ENCODE results near the gene SLC30A2.
A peak's percentile ranks its signal among the peaks of the same experiment; 100 is the strongest.

The SLC30A2 gene

DNA sequence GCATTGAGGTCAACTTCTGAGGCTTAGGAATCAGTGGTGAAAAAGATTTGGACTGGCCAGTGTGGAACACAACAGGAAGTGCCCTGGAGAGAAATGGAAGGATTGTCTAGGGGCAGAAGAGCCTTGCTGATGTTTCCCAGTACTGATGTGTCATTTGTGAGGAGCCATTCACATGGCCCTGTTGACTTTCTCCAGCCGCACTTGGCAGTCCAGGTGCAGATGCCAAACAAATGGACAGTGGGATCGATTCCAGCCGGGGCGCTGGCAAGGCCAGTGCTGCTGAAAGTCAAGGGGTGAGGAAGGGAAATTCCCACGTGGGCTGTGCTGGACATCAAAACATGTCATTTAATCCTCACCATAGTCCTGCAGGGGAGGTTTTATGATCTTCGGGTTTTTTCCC lies 26.4 kb upstream of the SLC30A2 start:
- DNase-seq (ENCODE audit: low read depth), result no peak

DNA sequence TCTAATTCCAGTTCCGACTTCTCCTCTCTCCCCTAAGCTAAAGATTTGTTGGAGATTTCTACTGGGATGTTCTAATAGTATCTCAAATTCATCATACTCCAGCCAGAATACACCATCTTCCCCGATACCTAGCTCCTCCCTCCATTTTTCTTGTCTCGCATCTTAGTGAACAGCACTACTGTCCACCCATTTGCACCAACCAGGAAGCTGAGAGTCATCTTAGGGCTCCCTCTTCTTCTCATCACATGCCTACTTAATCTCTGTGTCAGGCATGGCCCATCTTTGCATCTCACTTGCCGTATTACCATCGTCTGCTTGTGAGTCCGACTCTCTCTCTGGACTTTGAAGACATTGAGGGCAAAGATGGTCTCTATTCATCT lies 25.0 kb upstream of the SLC30A2 start:
- no peak for DNase-seq (ENCODE audit: low read depth)
- no peak overlapping the region for H3K4me3 ChIP-seq (ENCODE audit: low read depth, low read length)

More for the DNA sequence above, 26.4 kb upstream of the SLC30A2 start:
- H3K4me3 ChIP-seq (ENCODE audit: low read depth, low read length), result no peak overlapping the region

DNA sequence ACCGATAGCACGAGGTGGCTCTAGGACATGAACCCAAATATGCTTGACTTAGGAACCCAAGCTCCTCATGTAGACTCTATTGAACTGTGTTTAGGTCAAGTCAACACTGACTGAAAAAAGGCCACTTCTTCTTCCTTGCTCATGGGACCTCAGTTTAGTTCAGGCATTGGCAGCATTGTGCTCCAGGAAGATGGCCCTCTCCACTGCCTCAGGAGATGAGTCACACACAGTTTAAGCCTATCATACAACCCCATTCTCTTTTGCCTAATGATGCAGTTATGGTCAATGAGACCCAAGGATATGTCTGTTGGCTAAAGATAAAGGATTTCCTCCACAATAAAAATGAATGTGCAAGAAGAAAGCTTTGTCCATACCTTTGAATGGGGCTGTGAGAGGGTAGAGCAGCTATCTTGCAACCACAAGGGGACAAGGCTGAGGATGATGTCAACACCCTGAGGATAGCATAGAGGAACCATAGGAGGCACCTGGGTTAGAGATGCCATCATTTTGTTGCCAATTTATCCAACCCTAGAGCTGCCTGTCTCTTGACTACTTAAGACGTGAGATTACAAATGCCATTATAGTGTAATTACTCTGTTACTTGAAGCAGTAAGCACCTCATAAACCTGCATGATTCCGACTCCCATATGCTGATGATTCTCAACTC lies 24.5 kb upstream of the SLC30A2 start:
- no peak for DNase-seq (ENCODE audit: low read depth)
- H3K4me3 ChIP-seq (ENCODE audit: low read depth, low read length), result no peak overlapping the region

DNA sequence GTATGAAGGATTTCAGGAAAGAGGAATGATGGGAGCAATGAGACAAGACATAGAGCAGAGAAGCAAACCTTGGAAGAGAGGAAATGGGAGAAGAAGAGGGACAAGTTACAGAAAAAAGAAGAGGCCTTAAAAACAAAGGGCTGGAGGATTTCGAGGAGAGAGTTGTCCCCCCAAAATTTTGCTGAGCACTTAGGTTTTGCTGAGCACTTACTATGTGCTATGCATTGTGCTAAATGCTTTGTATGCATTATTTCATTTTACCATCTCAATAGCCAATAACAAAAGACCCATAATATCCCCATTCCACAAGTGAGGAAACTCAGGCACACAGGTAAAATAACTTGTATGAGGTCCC lies 24.0 kb upstream of the SLC30A2 start:
- no peak overlapping the region for H3K4me3 ChIP-seq (ENCODE audit: low read depth, low read length)
- DNase-seq (ENCODE audit: low read depth), result no peak

DNA sequence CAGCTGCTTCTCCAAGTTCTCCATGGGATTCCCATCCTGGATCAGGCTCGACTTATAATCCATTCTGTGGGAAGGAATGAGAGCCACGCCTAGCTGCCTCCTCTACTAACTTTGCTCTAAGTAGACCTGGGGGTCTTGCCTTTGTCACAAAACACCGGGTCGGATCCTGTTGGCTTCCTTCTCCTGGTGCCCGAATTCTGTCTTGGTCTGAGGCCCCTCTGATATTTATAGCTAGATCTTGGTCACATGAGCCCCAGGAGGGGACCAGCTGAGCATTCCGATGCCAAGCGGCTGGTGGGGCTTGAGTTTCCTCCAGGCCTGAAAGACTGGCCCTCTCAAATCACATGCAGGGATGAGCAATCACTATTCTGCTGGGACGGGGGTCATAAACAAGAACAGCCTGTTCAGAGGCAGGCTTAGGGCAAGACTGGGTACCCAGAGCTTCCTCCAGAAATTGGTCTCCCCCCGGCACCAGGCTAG lies 21.6 kb upstream of the SLC30A2 start, which contains the start of gene TRIM63:
TSS of gene TRIM63 (minus strand) at position 199 of the 480 bp plus-strand sequence. CDS start at position 63, 136 bp downstream.
- no peak within 1 kb of the TSS for H3K4me3 ChIP-seq (ENCODE audit: low read depth, low read length)
- peak; percentile 1 for DNase-seq (ENCODE audit: low read depth)

DNA sequence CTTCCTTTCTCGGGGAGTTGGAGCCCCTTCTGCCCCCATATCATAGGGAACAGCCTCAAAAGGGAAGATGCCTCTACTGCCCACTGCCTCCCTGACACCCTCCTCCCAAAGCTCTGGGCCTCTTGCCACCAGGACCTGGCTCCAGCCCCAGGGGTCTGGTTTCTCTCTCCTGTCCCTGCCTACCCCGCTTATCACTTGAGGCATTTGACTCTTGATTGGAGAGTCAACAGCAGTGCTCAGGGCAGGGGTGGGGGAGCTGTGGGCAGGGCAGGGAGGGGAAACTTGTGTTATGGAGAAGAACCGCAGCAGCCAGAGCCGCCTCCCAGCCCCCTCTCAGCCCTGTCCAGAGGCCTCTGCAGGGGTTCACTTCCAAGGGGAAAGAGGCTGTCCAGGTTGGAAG lies 20.9 kb upstream of the SLC30A2 start:
- no peak for DNase-seq (ENCODE audit: low read depth)
- H3K4me3 ChIP-seq (ENCODE audit: low read depth, low read length), result no peak overlapping the region

DNA sequence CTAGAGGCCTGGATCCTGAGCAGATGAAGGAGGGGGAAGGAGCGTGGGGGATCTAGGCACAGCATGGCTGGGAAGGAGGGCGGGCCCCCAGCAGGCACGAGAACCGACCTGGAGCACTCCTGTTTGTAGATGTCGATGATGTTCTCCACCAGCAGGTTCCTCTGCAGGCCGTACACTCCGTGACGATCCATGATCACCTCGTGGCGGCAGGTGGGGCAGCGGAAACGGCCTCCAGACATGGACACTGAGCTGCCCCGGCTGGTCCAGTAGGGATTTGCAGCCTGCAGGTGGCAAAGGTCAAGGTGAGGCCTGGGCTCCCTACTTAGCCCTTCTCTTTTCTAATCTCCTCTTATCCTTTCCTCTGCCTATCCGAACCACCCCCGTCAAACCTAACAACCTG lies 20.2 kb upstream of the SLC30A2 start:
- no peak overlapping the region for H3K4me3 ChIP-seq (ENCODE audit: low read depth, low read length)
- DNase-seq (ENCODE audit: low read depth), result no peak

DNA sequence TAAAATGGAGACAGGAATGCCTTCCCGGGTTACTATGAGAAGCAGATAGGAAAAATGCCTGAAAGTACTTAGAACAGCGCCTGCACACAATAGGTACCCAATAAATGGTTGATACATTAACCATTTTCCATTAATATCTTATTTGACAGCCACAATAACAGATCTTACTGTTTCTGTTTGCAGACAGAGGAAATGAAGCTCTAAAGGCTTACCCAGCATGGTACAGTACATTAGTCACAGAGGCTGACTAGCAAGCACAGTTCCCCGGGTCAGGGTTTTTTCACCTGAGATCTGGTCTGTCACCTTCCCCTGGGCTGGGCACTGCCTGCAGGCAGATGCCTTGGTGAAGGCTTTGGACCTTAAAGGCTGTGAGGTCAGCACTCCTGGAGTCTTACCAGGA lies 18.6 kb upstream of the SLC30A2 start:
- H3K4me3 ChIP-seq (ENCODE audit: low read depth, low read length), result no peak overlapping the region

DNA sequence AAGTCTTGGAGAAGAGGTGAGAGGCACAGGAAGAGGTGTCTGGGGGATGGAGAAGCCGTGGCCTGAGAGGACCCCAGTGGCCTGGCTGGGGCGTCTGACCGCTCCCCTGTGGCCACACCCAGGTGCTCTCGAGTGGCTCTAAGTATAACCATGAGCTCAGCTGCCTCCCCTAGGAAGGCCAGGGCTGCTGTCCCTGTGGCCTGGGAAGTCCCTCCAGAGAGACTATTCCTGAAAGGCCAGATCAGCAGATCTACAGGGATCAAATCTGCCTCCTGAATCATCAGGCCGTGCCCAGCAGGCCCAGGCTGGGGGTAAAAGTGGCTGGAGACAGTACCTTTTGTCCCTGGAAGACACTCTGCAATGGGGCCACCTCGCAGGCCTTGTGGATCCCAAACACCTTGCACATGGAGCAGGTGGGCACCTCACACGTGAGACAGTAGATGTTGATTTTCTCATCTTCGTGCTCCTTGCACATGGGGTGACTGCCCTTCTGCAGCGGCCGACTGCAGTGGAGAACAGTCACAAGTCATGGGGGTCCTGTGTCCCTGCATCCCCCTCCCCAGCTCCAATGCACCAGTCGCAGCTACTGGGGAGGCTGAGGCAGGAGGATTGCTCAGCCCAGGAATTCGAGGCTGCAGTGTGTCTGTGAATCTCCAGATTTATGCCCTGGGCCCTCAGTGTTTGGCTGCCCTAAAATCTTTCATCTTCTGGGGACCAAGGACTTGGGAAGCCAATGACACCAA lies 15.1 kb upstream of the SLC30A2 start:
- no peak for DNase-seq (ENCODE audit: low read depth)
- H3K4me3 ChIP-seq (ENCODE audit: low read depth, low read length), result no peak overlapping the region

More for the DNA sequence above, 18.6 kb upstream of the SLC30A2 start:
- no peak for DNase-seq (ENCODE audit: low read depth)

DNA sequence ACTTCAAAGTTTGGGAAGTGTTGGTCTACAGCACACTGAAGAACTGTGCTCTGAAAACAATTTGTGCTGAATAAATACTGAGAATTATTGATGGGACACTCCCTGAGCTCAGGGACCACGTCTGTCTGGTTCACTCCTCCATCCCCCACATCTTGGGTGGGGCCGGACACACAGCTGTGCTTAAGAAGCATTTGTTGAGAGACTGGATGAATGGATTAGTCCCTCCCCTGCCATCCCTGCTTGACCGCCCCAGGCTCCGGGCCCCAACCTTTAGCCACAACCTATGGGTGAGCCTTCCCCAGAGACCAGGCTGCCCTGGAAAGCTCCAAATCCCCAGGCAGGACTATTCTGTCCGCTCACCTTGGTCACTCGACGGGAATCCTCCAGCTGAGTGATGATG lies 14.0 kb upstream of the SLC30A2 start:
- no peak overlapping the region for H3K4me3 ChIP-seq (ENCODE audit: low read depth, low read length)
- no peak for DNase-seq (ENCODE audit: low read depth)

DNA sequence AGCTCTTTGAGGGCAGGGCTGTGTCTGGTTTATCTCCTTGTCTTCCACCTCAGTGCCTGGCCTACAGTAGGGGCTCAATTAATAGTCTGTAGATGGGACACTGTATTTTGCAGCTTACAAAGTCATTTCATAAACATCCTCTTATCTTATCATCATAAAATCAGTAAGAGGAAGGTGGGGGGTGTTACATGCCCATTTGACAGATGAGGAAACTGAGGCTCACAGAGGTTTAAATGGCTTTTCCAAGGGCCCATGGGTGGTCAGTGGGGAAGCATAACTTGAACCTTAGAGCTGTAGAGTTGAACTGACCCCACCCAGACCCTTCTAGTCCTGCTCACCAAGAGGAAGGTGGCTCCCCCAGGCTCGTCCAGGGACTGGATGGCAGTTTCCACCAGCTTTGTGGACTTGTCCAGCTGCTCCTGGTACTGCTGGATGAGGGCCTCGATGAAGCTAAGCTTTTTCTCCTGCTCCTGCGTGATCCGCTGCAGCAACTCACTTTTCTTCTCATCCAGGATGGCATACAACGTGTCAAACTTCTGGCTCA lies 12.2 kb upstream of the SLC30A2 start:
- no peak for DNase-seq (ENCODE audit: low read depth)
- no peak overlapping the region for H3K4me3 ChIP-seq (ENCODE audit: low read depth, low read length)

DNA sequence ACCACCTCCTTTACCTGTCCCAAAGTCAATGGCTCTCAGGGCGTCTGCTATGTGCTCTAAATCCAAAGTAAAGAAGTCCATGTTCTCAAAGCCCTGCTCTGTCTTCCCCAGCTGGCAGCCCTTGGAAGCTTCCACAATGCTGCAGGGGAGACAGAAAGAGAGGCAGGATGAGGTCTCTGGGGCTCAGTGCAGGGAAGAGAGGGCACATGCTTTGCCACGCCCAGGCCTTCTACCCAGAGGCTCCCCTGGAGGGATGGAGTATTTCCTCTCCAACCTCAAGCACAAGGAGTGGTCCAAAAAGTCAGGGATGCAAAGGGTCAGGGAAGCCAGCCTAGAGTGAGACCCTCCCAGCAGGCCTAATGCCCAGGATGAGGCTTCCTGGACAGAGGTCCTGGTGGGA lies 11.3 kb upstream of the SLC30A2 start:
- H3K4me3 ChIP-seq (ENCODE audit: low read depth, low read length), result no peak overlapping the region
- DNase-seq (ENCODE audit: low read depth), result no peak

DNA sequence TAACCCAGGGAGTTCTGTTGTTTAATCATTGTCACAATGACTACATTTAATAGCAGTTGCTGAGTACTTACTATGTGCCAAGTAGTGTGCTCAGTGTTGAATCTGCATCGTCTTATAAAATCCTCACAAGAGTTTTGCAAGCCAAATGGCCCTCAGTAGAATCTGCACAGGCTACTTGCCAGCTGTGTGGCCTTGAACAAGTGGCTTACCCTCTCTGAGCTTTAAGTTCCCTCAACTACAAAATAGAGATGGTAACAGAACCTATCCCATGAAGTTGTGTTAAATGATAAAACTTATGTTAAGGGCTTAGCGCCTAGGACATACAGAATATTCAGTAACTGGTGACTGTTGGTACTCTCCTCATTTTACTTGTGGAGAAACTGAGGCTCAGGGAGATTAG lies 9.1 kb upstream of the SLC30A2 start:
- DNase-seq (ENCODE audit: low read depth), result no peak

DNA sequence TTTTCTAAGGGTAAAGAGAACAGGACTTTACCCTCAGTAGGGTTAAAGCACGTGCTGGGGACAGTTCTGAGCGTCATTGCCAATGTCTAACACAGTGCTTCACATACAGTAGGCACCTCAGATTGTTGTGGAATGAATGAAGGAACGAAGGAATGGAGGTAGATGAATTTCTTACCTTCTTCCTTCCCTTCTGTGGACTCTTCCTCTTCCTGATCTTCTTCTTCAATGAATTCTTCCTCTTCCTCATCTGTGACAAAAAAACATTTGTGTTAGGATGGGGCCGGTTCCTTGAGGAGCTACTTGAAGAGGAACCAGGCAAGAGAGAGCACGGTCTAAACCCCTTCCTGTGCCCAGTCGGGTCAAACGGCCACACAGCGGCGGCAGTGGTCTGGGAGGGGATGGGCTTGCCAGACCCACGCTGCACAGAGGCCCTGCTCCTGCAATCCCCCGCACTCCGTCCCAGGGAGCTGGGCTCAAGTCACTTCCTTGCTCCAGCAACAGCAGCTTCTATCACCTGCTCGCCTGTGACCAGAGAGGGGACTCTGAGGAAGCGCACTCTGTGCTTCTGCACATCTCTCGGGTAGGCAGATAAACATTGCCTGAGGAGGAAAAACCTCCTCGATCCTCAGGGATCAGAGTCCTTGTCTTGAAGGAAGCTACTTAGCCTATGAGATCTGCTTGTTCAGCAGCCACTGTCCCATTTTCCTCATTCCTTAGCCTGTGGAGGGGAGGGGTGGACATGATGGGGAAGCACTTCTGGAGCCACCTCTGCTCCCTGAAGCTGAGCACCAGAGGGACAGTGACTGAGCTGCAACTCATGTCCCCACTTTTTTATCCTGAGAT lies 8.0 kb upstream of the SLC30A2 start:
- no peak overlapping the region for H3K4me3 ChIP-seq (ENCODE audit: low read depth, low read length)
- no peak for DNase-seq (ENCODE audit: low read depth)

More for the DNA sequence above, 9.1 kb upstream of the SLC30A2 start:
- H3K4me3 ChIP-seq (ENCODE audit: low read depth, low read length), result no peak overlapping the region

DNA sequence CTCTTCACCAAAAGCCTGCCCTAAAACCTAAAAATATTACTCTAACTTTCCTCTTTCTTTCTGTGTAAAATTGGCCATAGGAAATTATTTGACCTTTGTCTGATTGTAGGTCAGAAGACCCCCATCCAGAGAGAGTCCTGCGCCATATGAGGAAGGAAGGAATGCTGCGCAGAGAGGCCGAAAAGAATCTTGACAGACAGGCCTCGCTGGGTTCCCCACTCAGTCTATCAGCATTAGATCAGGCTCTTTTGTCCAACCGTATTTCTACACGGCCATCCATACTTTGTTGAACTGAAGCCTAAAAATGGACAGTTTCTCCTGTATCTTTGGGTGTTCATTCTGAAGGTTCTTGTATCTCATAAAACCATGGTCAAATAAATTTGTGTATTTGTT lies 4.3 kb upstream of the SLC30A2 start:
- no peak for DNase-seq (ENCODE audit: low read depth)
- H3K4me3 ChIP-seq (ENCODE audit: low read depth, low read length), result no peak overlapping the region

DNA sequence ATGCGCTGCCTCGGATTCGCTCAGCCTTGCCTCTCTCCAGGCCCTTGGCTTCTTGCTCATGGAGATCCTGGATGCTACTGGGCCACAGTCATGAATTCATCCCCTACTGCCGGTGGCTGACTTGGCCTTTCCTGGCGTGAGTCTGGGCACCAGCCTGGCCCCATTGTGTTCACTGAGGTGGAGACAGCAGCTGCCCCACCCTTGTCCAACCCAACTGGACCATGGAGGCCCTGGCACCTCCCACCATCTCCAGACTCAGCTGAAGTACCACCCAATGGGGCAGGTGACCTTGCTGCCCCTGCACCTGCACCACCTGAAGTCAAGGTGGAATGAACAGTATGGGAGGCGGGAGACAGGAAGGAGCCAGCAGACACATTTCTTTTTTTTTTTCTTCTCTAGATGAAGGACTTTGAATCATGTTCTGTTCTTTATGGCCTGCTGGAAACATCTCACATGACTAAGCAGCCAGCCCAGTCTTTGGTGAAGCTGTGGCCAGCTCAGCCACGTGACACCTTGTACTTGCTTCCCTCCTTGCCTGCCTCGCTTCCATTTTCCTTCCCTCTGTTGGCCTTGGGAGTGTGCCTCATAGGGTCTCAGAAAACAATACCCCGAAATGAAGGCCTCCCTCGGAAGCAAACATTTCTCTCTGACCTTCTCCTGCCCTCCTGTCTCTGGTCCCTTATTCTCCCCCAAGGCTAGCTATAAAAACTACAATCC lies 3.8 kb upstream of the SLC30A2 start:
- H3K4me3 ChIP-seq (ENCODE audit: low read depth, low read length), result no peak overlapping the region
- DNase-seq (ENCODE audit: low read depth), result no peak

DNA sequence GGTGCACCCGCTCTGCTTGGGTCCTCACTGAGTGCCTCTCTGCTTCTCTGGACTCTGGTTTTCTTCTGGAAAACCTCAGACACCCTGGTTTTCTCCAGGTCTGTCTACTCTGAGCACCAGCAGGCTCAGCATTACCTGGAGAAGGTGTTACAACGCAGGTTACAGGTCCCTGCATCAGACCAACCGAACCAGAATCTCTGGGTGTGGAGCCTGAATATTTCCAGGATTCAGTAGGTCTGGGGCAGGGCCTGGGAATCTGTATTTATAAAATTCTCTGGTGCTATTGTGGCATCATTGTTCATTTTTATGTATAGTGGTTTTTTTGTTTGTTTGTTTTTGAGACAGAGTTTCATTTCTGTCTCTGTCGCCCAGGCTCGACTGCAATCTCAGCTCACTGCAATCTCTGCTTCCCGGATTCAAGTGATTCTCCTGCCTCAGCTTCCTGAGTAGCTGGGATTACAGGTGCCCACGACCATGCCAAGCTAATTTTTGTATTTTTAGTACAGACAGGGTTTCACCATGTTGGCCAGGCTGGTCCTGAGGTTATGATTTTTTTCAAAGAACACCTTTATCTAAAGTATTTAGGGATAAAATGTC lies 1.5 kb upstream of the SLC30A2 start:
- DNase-seq (ENCODE audit: low read depth), result no peak
- no peak overlapping the region for H3K4me3 ChIP-seq (ENCODE audit: low read depth, low read length)

DNA sequence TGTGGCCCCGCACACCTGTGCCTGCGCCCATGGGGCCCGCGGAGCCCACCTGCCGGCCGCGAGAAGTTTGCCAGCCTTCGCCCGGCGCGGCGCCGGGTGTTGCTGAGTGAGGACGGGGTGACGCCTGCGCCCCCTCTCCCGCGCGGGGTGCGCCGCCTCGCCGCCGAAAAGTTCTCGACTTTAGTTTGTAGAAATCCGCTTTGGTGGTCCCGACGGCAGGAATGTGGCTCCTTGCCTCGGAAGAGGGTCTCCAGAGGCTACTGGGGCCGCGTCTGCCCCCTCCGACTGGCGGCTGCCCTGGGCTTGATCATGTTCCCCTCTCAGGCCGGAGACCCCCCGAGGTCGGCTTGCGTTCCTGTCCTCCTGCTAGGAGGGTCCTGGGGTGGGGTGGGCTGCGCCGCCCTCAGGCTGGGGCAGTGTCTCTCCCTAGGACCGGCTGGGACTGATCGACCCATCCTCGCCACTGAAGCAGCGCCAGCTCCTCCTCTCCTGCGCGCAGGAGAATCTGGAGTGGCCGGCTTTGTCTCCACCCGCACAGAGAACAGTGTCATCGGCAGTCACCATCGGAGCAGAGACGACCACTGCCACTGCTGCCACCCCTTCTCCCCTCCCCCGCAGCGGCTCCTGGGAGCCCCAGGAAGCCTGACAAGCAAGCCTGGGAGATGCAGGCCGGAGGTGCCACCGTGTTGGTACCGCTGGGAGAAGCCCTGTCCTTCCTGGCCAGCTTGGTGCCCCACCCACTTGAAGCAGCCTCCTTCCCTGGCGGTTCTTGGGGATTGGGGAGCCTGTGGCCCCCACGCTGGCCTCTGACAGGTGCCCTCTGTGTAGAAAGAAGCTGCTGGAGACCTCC lies 553 bp upstream of the SLC30A2 start:
- DNase-seq (ENCODE audit: low read depth), result no peak
- no peak overlapping the region for H3K4me3 ChIP-seq (ENCODE audit: low read depth, low read length)
